Hindlimb muscle (tissue), 1 donor: ENCODE measurements around the gene HPS5. TPM values are rescaled to one million over a fixed set of nuclear protein-coding genes. Genes with fewer than 3 reads are reported as not detected.
"Not testable (repeated sequence)": the region's sequence is repeated elsewhere in the genome, so short reads cannot be mapped to it uniquely, and the experiment has no call there.

Experiments used
- DNase-seq: peaks from one replicate; pipeline ENCODE4 v3.0.0-alpha.2; 2013
- polyA plus RNA-seq: library from polyadenylated mRNA; unstranded; fragments of 120-200 nt; gene quantifications from one replicate; pipeline ENCODE4 v1.2.1, GENCODE V29; 2013; ENCODE audit not compliant: insufficient read length

The HPS5 gene
- polyA plus RNA-seq, result 10.9 TPM

DNA sequence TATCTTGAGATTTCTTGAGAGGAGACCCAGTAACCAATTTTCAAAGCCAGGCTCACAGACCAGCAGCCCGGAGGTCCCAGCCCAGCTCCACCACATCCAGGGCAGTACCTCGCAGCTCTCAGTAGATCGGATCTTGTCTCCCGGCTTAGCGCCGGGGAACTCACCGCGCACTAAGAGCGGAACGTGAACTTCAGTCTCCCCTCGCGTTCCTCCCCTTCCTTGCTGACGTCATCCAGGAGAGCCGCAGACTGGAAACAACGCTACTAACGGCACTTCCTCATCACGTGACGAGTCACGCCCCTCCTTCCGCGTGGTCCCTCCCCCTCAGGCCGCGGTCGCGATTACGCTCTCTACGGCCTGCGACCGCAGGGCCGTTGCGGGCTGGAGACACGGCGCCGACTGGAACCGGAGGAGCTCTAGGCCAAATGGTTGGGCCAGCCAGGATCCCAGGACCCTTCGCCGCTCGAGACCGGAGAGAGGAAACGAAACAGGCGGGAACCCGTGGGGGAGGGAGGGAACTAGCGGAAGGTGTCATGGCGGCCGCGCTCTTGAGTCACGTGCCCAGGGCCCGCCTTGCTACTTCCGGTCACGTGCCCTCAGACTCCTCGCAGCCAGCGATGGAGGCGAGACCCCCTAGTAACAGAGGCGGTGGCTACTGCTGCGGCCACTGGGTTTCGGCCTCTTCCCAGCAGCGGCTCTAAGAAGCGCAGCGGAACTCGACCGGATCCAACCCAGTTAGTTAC lies at the start of gene HPS5, which contains the start of gene GTF2H1:
TSS of gene HPS5 (minus strand) at position 172 of the 743 bp plus-strand sequence. CDS start 4,282 bp downstream, outside the sequence.
TSS of gene GTF2H1 (plus strand) at position 599 of the 743 bp plus-strand sequence. CDS start 10,508 bp downstream, outside the sequence.
- peak; percentile 98 for DNase-seq

GRCh38 chr11:18371279-18371678 lies 49.3 kb upstream of the HPS5 start:
- no peak for DNase-seq

- no peak for DNase-seq
Observed at GRCh38 chr11:18369398-18369797, 47.5 kb upstream of the HPS5 start.

- no peak for DNase-seq
Observed at GRCh38 chr11:18368221-18368620, 46.3 kb upstream of the HPS5 start.

DNA sequence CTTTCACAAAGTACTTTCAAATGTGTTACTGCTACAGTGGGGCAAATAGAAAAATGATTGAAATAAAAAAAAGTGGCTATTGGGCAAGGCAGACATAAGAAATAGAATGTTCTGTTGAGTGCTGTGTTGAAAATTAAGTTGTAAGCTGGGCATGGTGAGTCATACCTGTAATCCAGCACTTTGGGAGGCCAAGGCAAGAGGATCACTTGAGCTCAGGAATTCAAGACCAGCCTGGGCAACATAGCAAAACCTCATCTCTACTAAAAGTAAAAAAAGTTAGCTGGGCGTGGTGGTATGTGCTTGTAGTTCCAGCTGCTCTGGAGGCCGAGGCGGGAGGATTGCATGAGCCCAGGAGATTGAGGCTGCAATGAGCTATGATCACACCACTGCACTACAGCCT lies 45.5 kb upstream of the HPS5 start:
- no peak for DNase-seq

DNA sequence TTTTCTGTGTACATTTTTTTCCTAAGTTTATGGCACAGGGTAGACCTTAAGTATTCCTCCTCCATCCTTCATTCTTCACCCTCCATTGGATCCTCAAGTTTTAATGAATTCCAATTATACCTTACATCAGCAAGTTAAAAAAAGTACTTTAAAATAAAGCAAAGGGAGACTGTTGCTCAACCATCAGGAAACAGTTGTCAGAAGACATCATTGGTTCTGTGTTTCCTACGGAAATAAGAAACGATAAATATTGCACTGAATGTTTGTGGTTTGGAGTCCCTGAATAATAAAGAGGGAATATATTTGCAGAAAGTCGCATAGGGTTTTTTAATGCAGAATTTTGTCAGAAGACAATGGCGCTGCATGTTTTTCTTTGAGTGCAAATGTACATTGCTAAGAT lies 44.3 kb upstream of the HPS5 start:
- no peak for DNase-seq

- no peak for DNase-seq
Observed at GRCh38 chr11:18365741-18366140, 43.8 kb upstream of the HPS5 start.

DNA sequence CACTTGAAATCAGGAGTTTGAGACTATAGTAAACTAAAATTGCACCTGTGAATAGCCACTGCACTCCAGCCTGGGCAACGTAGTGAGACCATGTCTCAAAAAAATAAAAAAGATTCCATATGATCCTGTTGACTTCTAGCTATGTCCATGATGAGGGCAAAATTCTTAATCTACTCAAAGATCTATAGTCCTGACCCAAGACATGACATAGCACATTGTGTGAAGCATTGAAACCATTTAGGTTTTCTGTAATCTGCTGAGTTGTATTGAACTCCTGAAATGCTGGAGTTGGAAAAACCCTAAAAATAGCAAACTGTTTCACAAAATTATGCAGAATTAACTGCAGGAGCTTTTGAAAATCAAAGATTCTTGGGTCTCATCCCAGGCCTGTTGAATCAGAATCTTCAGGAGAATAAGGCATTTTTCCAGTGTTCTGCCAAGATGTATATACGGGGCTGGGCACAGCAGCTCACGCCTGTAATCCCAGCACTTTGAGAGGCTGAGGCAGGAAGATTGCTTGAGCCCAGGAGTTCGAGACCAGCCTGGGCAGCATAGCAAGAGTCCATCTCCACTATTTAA lies 42.6 kb upstream of the HPS5 start:
- DNase-seq, result no peak

DNA sequence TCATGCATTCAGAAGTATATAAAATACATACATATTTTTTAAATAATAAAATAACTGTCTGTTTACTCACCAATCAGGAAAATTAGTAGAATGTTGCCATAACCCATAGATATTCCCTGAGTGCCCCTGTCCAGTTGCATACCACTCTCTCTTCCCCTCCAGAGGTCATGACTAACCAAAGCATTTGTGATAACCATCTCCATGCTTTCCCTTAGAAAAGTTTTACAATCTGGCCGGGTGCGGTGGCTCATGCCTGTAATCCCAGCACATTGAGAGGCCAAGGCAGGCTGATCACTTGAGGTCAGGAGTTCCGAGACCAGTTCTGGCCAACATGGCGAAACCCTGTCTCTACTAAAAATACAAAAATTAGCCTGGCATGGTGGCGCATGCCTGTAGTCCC lies 39.2 kb upstream of the HPS5 start:
- no peak for DNase-seq

DNA sequence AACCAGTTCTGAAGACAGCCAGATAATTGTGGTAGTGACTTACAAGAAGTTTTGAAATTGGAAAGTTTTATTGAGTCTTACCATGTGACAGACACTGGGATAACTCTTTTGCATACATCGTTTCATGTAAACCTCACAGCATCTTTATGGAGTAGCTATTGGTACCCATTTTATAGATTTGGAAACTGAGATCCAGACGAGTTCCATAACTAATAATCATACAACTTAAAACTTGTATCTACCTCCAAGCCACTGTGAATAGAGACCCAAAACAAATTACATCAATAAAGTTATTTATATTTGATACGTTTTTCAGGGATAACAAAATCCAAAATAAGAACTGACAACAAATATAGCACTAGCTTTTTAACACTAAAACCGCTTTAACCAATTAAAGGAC lies 36.7 kb upstream of the HPS5 start:
- no peak for DNase-seq

DNA sequence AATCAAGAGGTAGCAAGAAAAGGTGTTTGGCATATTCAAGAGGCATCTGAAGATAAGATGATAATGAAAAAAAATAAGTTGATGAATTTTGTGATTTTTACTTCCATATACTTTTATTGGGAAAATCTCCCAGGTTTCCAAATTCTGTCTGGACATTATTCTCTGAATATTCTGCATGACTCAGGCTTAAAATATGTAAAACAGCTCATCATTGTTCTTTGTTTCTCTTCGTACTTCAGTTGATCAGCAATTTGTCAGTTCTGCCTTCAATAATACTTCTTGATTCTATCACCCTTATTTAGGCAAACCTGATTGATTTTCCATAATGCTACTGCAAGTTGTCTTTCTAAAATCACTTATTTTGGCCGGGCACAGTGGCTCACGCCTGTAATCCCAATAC lies 30.6 kb upstream of the HPS5 start:
- DNase-seq, result no peak

DNA sequence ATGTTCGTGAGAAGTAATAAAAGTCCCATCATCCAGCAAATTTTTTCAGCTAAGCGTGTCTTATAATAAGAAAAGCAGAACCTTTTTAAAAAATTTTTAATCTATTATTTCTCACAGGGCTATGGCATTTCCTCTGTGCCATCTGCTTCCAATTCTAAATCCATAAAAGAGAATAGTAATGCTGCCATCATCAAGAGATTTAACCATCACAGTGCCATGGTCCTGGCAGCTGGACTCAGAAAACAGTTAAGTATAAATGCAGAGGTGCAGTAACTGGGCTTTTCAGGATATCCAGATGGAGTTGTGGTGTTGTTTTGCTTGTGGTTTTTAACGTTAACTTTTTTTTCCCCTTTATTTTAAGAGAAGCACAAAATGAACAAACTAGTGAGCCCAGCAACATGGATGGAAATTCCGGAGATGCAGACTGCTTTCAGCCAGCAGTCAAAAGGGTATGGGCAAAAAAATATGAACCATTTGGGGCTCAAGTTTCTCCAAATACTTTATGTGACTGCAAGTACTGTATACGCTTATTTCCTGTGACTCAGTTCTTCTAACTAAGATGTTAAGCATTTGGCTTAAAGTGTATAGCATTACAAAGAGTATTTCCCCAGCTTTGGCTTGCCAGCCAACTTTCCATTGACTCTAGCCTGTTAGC lies 25.7 kb upstream of the HPS5 start:
- peak; percentile 13 for DNase-seq

DNA sequence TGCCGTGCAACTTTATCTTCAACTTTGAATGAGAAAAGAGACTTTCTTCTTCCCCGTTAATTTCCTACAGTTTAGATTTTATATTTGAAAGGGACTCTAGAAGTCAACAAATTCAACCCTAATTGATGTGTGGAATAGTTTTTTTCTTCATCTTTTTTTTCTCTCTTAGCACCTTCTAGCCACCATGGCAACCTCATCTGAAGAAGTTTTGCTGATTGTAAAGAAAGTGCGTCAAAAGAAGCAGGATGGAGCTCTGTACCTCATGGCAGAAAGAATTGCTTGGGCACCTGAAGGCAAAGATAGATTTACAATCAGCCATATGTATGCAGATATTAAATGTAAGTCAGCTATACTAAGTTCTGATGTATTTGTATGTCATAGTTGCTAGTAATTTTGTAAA lies 11.0 kb upstream of the HPS5 start:
- DNase-seq, result no peak

GRCh38 chr11:18332302-18332701 lies 10.4 kb upstream of the HPS5 start:
- DNase-seq, result no peak

DNA sequence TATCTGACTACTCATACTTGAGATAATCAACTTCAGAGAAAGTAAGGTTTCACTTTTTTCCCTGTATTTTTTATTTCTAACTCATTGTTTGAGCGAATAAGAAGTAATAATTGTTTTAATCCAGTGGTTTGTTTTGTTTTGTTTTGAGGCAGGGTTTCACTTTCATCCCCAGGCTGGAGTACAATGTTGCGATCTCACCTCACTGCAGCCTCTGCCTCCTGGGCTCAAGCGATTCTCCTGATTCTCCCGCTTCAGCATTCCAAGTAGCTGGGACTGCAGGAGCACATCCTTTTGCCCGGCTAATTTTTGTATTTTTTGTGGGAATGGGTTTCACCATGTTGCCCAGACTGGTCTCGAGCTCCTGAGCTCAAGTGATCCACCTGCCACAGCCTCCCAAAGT lies 9.0 kb upstream of the HPS5 start:
- DNase-seq, result no peak

GRCh38 chr11:18329196-18329870 lies 7.4 kb upstream of the HPS5 start:
- no peak for DNase-seq

DNA sequence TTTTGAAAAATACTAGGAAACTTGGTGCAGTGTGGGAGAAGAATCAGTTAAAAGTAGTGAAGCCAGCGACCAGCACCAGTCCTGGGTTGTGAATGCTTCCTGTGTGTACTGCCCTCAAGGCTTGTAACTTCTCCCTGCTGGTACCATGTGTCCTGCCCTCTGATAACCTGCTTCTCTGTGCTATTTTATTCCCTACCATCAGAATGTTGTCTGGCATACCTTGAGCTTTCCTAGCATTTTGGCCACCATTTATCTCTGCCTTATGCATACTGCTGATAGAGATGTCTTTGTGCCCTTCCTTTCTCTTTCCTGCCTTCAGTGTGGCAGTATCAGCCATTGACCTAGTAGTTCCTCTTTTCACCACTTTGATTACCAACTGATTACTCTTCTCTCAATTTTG lies 2.4 kb upstream of the HPS5 start:
- no peak for DNase-seq

DNA sequence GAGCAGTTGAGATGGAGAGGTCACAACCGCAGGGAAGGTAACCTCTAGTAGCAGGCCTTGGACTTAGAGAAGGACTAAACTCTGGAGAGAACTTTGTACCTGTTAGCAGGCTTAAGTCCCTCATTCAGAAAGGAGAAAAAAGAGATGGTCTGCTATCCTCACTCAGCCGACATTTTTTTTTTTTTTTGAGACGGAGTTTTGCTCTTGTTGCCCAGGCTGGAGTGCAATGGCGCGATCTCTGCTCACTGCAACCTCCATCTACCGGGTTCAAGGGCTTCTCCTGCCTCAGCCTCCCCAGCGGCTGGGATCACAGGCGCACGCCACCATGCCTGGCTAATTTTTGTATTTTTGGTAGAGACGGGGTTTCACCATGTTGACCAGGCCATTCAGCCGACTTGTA lies 1.9 kb upstream of the HPS5 start:
- DNase-seq, result not testable (repeated sequence)

DNA sequence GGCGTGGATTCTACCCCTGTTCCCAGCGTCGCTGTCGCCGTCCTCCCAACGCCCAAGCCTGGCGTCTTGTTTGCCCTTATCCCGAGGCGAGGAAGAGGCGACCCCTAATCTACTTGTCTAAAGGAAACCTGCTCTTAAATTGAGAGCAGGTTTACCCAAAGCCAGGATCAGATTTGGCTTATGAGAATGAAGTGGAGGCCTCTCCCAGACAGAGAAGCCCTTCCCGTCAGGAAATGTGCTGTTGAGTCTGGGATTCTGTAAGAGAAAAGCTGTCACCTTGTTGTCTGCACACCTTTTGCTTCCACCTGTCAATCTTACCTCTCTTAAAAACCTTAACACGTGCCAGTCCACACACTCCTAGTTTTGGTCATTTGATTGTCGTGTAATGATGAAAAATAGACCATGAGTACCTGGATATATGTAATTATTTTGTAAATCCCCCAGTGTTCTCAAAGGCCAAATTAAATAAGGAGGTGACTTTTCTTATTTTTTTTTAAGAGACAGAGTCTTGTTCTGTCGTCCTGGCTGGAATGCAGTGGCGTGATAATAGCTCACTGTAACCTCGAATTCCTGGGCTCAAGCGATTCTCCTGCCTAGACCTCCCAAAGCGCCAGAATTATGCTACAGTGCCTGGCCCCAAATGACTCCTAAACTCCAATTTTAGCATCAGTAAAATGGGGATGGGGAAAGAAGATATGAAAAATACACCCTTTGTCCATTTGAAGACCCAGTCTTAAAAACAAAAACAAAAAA lies 1.1 kb upstream of the HPS5 start:
- DNase-seq, result no peak

GRCh38 chr11:18321578-18321968 lies 367 bp downstream of the HPS5 start:
- no peak for DNase-seq

DNA sequence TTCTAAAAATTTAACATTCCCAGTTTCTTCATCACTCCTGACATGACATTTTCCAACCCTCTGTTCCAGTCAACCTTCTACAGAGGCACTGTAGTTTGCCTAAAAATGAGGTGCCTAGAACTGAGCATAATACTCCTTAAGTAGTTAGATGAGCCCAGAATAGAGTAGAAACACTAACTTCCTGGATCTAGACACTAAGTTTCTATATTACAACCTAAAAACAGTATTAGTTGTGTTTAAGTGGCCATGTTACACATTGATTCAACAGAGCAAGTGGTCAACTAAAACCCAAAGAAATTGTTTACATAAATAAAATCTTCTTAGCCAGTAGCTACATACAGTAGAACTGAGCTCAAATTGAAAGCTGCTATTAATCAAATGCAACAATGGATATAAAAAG lies 1.3 kb downstream of the HPS5 start:
- DNase-seq, result no peak

- DNase-seq, result no peak
Observed at GRCh38 chr11:18319914-18320313, 2.0 kb downstream of the HPS5 start.

GRCh38 chr11:18317551-18317950 lies 4.4 kb downstream of the HPS5 start:
- no peak for DNase-seq
